ENCODE measurements around the gene MACROH2A2.
"Not testable (repeated sequence)": the region's sequence is repeated elsewhere in the genome, so short reads cannot be mapped to it uniquely, and the experiment has no call there.

MACROH2A2 gene

GRCh38 chr10:70118196-70118595 is 65.5 kb downstream of the MACROH2A2 start:
- DNase-seq (ENCODE audit: extremely low spot score): no peak
- no peak for TF ChIP-seq FOXK2 (IDR thresholded peaks at IDR 0.05)
- no peak for TF ChIP-seq LEF1 (IDR thresholded peaks at IDR 0.05; ENCODE audit: borderline replicate concordance)
- no peak for TF ChIP-seq BHLHE40 (IDR thresholded peaks at IDR 0.05; ENCODE audit: borderline replicate concordance)
- no peak for TF ChIP-seq ZNF384 (IDR thresholded peaks at IDR 0.05)
- TF ChIP-seq CTBP1 (IDR thresholded peaks at IDR 0.05; ENCODE audit: borderline replicate concordance): no peak
- TF ChIP-seq SUZ12 (IDR thresholded peaks at IDR 0.05): no peak
- TF ChIP-seq PKNOX1 (IDR thresholded peaks at IDR 0.05): no peak
- no peak for TF ChIP-seq TARDBP (IDR thresholded peaks at IDR 0.05)
- TF ChIP-seq HDGF (IDR thresholded peaks at IDR 0.05; ENCODE audit: borderline replicate concordance): no peak
- TF ChIP-seq SP1 (IDR thresholded peaks at IDR 0.05): no peak
- no peak for TF ChIP-seq ELF4 (IDR thresholded peaks at IDR 0.05)
- no peak for TF ChIP-seq FOXA1 (IDR thresholded peaks at IDR 0.05)
- TF ChIP-seq ARNT (IDR thresholded peaks at IDR 0.05): no peak
- TF ChIP-seq L3MBTL2 (conservative IDR thresholded peaks at IDR 0.05): no peak
- no peak for TF ChIP-seq FOXM1 (IDR thresholded peaks at IDR 0.05; ENCODE audit: borderline replicate concordance)
- TF ChIP-seq NFRKB (IDR thresholded peaks at IDR 0.05): no peak
- ChIA-PET CTCF (interaction anchor here (0.6 to 1.0 kb wide), 2 partner anchors 11 to 155 kb away, joined by 3 read pairs; no protein-coding TSS in a partner anchor), POLR2A (interaction anchor here (4.7 kb wide), 1 partner anchor 28 kb away, joined by 41 read pairs; the partner anchor contains the start of gene TYSND1)

GRCh38 chr10:70119197-70119596 is 66.6 kb downstream of the MACROH2A2 start:
- ChIA-PET CTCF (interaction anchor here (0.9 kb wide), 1 partner anchor 161 kb away, joined by 4 read pairs; no protein-coding TSS in a partner anchor), POLR2A (interaction anchor here (4.7 kb wide), 1 partner anchor 27 kb away, joined by 41 read pairs; the partner anchor contains the start of gene TYSND1)
- no peak for DNase-seq (ENCODE audit: extremely low spot score)
- TF ChIP-seq FOXK2 (IDR thresholded peaks at IDR 0.05) (no peak), FOXA1 (IDR thresholded peaks at IDR 0.05) (no peak), NFRKB (IDR thresholded peaks at IDR 0.05) (no peak), FOXM1 (IDR thresholded peaks at IDR 0.05; ENCODE audit: borderline replicate concordance) (no peak)

- no peak for DNase-seq (ENCODE audit: extremely low spot score)
- ChIA-PET CTCF (no interaction called here), POLR2A (interaction anchor here (1.0 to 4.7 kb wide), 2 partner anchors 26 to 27 kb away, joined by 3 to 41 read pairs; partner anchors contain the start of gene TYSND1)
- TF ChIP-seq FOXK2 (IDR thresholded peaks at IDR 0.05) (no peak), HDGF (IDR thresholded peaks at IDR 0.05; ENCODE audit: borderline replicate concordance) (no peak), LEF1 (IDR thresholded peaks at IDR 0.05; ENCODE audit: borderline replicate concordance) (no peak), FOXA1 (IDR thresholded peaks at IDR 0.05) (no peak), ARNT (IDR thresholded peaks at IDR 0.05) (no peak)
These were observed 67.0 kb downstream of the MACROH2A2 start for GRCh38 chr10:70119623-70120022.

GRCh38 chr10:70120417-70120816 is 67.8 kb downstream of the MACROH2A2 start:
- no peak for TF ChIP-seq NFRKB (IDR thresholded peaks at IDR 0.05)
- no peak for TF ChIP-seq SUZ12 (IDR thresholded peaks at IDR 0.05)
- no peak for TF ChIP-seq FOXM1 (IDR thresholded peaks at IDR 0.05; ENCODE audit: borderline replicate concordance)
- TF ChIP-seq L3MBTL2 (conservative IDR thresholded peaks at IDR 0.05): no peak
- no peak for TF ChIP-seq FOXK2 (IDR thresholded peaks at IDR 0.05)
- TF ChIP-seq FOXA1 (IDR thresholded peaks at IDR 0.05): no peak
- TF ChIP-seq SP1 (IDR thresholded peaks at IDR 0.05): no peak
- no peak for TF ChIP-seq PKNOX1 (IDR thresholded peaks at IDR 0.05)
- no peak for TF ChIP-seq LEF1 (IDR thresholded peaks at IDR 0.05; ENCODE audit: borderline replicate concordance)
- no peak for TF ChIP-seq ELF4 (IDR thresholded peaks at IDR 0.05)
- CTCF ChIA-PET: no interaction called here
- POLR2A ChIA-PET: interaction anchor here (1.0 kb wide), 1 partner anchor 27 kb away, joined by 3 read pairs; the partner anchor contains the start of gene TYSND1
- no peak for DNase-seq (ENCODE audit: extremely low spot score)

GRCh38 chr10:70121281-70121949 is 68.8 kb downstream of the MACROH2A2 start:
- ChIA-PET CTCF (no interaction called here), POLR2A (no interaction called here)
- DNase-seq (ENCODE audit: extremely low spot score): no peak
- TF ChIP-seq ARNT (IDR thresholded peaks at IDR 0.05): no peak
- TF ChIP-seq SUZ12 (IDR thresholded peaks at IDR 0.05): no peak

- CTCF ChIA-PET: no interaction called here
- POLR2A ChIA-PET: interaction anchor here (1.5 kb wide), 1 partner anchor 24 kb away, joined by 6 read pairs; the partner anchor contains the start of gene TYSND1
- no peak for DNase-seq (ENCODE audit: extremely low spot score)
- TF ChIP-seq SP1 (IDR thresholded peaks at IDR 0.05) (no peak), HDGF (IDR thresholded peaks at IDR 0.05; ENCODE audit: borderline replicate concordance) (no peak), SUZ12 (IDR thresholded peaks at IDR 0.05) (no peak), BHLHE40 (IDR thresholded peaks at IDR 0.05; ENCODE audit: borderline replicate concordance) (no peak), FOXA1 (IDR thresholded peaks at IDR 0.05) (no peak), CTBP1 (IDR thresholded peaks at IDR 0.05; ENCODE audit: borderline replicate concordance) (no peak), ZNF384 (IDR thresholded peaks at IDR 0.05) (no peak), FOXM1 (IDR thresholded peaks at IDR 0.05; ENCODE audit: borderline replicate concordance) (no peak), NFRKB (IDR thresholded peaks at IDR 0.05) (no peak), ELF4 (IDR thresholded peaks at IDR 0.05) (no peak), L3MBTL2 (conservative IDR thresholded peaks at IDR 0.05) (no peak), PKNOX1 (IDR thresholded peaks at IDR 0.05) (no peak), ARNT (IDR thresholded peaks at IDR 0.05) (no peak)
These were observed 70.1 kb downstream of the MACROH2A2 start for GRCh38 chr10:70122742-70123141.

GRCh38 chr10:70123166-70123565 is 70.5 kb downstream of the MACROH2A2 start:
- DNase-seq (ENCODE audit: extremely low spot score): not testable (repeated sequence)
- ChIA-PET POLR2A (interaction anchor here (1.5 kb wide), 1 partner anchor 23 kb away, joined by 6 read pairs; the partner anchor contains the start of gene TYSND1), CTCF (interaction anchor here (0.7 kb wide), 1 partner anchor 14 kb away, joined by 3 read pairs; no protein-coding TSS in a partner anchor)

All from HEK293T (cell line).